ENCODE data around the gene PGAP2.

DNA sequence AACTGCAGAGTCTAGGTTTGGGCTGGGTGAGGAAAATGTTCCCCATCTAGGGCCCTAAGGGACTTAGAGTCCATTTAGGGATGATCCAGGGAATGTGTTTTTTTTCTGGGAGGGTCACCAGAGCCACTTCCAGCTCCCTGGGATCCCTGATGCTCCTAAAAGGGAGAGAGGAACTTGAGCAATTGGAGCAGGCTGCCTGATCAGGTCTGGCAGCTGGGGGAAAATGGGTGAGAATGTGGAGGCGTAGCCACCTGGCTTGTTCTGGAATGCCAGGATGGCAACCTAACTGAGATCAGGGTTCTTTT lies 1.2 kb downstream of the PGAP2 start:
- TF ChIP-seq, protein P1, sequence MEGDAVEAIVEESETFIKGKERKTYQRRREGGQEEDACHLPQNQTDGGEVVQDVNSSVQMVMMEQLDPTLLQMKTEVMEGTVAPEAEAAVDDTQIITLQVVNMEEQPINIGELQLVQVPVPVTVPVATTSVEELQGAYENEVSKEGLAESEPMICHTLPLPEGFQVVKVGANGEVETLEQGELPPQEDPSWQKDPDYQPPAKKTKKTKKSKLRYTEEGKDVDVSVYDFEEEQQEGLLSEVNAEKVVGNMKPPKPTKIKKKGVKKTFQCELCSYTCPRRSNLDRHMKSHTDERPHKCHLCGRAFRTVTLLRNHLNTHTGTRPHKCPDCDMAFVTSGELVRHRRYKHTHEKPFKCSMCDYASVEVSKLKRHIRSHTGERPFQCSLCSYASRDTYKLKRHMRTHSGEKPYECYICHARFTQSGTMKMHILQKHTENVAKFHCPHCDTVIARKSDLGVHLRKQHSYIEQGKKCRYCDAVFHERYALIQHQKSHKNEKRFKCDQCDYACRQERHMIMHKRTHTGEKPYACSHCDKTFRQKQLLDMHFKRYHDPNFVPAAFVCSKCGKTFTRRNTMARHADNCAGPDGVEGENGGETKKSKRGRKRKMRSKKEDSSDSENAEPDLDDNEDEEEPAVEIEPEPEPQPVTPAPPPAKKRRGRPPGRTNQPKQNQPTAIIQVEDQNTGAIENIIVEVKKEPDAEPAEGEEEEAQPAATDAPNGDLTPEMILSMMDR (IDR thresholded peaks at IDR 0.05; ENCODE audit: insufficient read depth, low read length, poor library complexity, severe bottlenecking), result no peak
- no peak for TF ChIP-seq EZH2phosphoT487 (conservative IDR thresholded peaks at IDR 0.05; ENCODE audit: low read length)
